Subcutaneous adipose tissue (tissue), 4 donors: ENCODE measurements around the gene TMED5. TPM values are rescaled to one million over a fixed set of nuclear protein-coding genes. Genes with fewer than 3 reads are reported as not detected.

ENCODE experiments used
- CTCF ChIP-seq: fragments of 450-650 bp; IDR thresholded peaks from one replicate; pipeline ENCODE4 v1.5.1; 2016; ENCODE audit warnings: low read depth, mild to moderate bottlenecking, control low read depth, antibody characterized with exemption, moderate library complexity
- total RNA-seq, 4 donors: library from RNA; depleted of rRNA; stranded (reverse); fragments of >200 nt; gene quantifications; one replicate each; pipeline ENCODE4 v1.1.0, GENCODE V29; 2016

Gene TMED5
- 100 to 1,000 TPM in 2 of 4 donors, 10 to 100 TPM in 2; 64.4 to 178 (median 125) TPM for total RNA-seq

GRCh38 chr1:93179886-93180722 is at the start of gene TMED5:
TSS of gene TMED5 (minus strand) at chr1:93180413. CDS start at chr1:93180242, 171 bp downstream.
- no peak for TF ChIP-seq CTCF

- no peak for TF ChIP-seq CTCF
These were observed 42.9 kb upstream of the TMED5 start for GRCh38 chr1:93223023-93223675.

- TF ChIP-seq CTCF = no peak
These were observed 41.7 kb upstream of the TMED5 start for GRCh38 chr1:93221913-93222312.

- no peak for TF ChIP-seq CTCF
These were observed 39.2 kb upstream of the TMED5 start for GRCh38 chr1:93219443-93219842.

- TF ChIP-seq CTCF = no peak
These were observed 35.1 kb upstream of the TMED5 start for GRCh38 chr1:93215322-93215721.

- TF ChIP-seq CTCF = no peak
These were observed 27.0 kb upstream of the TMED5 start for GRCh38 chr1:93207211-93207610.

- no peak for TF ChIP-seq CTCF
These were observed 26.3 kb upstream of the TMED5 start for GRCh38 chr1:93206567-93206954.
